Adipose tissue (tissue), 3 donors: ENCODE data around the gene PIRT. TPM values are rescaled to one million over a fixed set of nuclear protein-coding genes. Genes with fewer than 3 reads are reported as not detected.

Experiments used
- H3K27ac ChIP-seq: one replicate; pipeline ENCODE4 v1.5.1; 2013; ENCODE audit warnings: low read depth, low read length
- WGBS, 3 donors: extraction: QIAGEN DNeasy Blood & Tissue Kit; methylation state at CpG; one replicate each; pipeline ENCODE4 v1.1.7; 2013; 5-methylcytosine and 5-hydroxymethylcytosine counted together
- polyA plus RNA-seq, 3 donors: library from polyadenylated mRNA; stranded (reverse); fragments of 200-250 nt; gene quantifications; one replicate each; pipeline ENCODE4 v1.2.3, GENCODE V29; 2013
- donor health status: healthy with polysubstance abuse.
- donor health status: Bipolar disorder and iron deficiency.
- donor health status: healthy.

Gene PIRT
- polyA plus RNA-seq, 3 donors = 0.03 TPM; not detected in 2

DNA sequence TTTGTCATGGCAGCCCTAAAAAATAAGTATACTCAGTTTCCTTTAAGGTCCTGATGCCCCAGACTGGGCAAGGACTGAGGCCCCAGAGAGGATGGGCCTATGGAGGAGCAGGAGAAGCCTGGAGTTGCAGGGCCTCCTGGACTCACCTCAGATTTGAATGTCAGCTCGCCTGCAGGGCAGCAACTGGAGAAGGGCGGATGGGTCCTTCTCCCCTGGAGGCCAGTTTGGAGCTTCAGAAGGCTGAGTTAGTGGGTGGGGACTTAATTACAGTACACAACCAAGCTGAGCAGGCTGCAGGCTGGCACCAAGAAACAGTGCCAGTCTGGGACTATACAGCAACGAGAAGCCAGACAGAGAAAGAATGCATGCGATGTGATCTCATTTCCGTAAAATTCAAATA lies 6.2 kb downstream of the PIRT start:
- H3K27ac ChIP-seq = no peak overlapping the region
- WGBS, 3 donors = 90 to 96% (median 93%) methylated on average over 5 of the region's 5 CpGs

DNA sequence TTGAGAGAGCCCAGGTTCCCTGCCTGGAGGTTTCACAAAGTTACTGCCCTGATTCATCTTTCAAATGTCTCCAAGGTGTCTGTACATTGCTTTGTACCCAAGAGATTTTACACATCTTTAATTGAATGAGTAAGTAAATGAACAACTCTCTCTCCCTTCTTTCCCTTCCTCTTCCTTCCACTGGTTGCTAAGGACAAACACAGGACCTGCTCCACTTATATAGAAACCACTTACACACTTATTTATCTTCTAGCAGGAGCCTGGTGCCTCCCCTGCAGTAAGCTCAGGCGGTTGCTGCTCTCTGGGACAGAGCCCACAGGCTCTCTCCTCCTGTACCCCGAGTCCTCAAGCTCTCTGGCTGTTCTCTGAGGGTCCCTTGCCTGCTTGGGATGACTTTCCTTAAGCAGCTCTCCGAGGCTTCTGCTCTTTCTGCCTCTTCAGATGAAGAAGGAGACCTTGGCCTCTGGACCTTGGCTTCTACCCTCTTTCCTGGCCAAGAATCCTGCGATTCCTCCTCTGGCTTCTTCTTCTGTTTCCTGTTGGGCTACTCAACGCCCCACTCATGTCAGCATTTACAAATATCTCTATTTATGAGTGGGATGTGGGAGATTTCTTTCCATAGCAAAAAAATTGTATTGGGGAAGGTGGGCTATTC lies 9.9 kb downstream of the PIRT start:
- no peak overlapping the region for H3K27ac ChIP-seq
- WGBS, 3 donors = 63 to 75% (median 65%) methylated on average over 5 of the region's 5 CpGs

DNA sequence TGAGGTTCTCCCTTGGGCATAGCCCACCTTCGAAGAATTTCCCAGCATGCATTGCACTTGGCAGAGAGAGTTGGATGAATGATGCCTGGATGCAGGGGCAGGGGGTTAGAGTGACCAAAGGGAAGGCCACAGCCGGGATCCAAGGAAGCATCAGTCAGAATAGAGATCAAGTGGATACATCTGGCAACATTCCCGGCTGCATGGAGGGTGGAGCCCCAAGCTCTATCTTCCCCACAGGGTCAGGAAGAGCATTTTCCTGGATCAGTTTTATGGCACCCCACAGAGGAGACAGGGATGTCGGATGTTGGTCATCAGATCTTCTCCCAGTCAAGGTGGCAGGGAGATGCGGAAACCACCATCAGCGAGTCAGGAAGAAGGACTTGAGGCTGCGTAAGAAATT lies 13.0 kb downstream of the PIRT start:
- no peak overlapping the region for H3K27ac ChIP-seq
- whole genome bisulfite sequencing, 3 donors = 81 to 84% (median 82%) methylated on average over 7 of the region's 7 CpGs

DNA sequence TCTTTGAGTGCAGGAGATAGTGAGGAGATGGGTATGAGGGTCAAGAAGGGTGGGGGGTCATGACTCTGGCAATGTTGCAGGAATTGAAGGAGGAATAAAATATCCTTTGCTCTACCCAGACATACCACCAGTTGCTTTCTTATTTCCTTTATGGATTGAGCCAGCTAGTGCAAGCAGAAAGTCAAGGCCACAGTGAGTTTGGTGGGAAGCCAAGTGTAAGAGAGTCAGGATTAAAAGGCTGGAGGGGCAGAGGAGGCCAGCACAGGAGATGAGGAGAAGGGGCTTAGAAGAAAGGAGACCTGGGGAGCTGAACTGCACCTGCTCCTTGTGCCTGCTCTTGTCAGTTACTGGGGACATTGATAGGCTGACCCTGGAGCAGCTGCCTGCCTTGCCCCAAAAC lies 16.1 kb downstream of the PIRT start:
- H3K27ac ChIP-seq = no peak overlapping the region

DNA sequence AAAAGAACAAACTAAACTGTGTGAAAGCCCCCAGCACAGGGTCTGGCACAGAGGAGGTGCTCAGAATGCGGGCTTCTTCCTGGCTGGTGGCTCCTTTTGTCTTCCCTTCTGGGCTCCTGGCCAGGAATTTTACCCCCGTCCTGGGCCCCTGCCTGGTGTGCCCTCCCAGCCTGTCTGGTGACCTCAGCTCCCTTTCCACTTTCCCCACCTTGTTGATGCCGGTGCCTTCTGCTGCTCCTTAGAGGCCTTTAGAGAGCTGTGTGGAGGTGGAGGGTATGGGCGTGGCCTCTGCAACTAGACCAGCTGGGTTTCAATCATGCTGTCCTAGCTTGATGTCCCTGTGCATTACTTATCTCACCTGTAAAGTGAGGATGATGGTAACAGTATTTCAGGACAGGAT lies 16.8 kb downstream of the PIRT start:
- WGBS, 3 donors = 53 to 69% (median 56%) methylated on average over 4 of the region's 4 CpGs
- H3K27ac ChIP-seq = no peak overlapping the region

DNA sequence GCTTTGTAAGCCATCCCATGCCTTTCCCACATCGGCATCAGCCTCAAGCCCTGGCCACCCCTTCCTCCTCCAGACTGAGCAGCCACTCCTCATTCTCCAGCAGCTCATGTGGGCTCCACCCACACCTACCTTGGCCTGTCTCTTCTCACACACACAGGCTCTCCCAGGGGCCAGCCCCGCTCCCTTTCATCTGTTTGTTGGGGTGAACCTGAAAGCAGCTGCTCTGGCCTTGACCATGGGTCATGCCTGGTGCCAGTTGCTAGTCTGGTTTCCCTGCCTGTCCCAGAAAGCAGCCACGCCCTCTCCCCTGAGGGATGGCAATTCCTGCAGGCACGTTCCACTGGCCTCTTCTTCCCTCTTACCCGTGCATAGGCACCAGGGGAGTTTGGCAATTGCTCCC lies 22.6 kb downstream of the PIRT start:
- H3K27ac ChIP-seq = no peak overlapping the region
- WGBS, 3 donors = 70 to 75% (median 75%) methylated on average over 5 of the region's 5 CpGs

DNA sequence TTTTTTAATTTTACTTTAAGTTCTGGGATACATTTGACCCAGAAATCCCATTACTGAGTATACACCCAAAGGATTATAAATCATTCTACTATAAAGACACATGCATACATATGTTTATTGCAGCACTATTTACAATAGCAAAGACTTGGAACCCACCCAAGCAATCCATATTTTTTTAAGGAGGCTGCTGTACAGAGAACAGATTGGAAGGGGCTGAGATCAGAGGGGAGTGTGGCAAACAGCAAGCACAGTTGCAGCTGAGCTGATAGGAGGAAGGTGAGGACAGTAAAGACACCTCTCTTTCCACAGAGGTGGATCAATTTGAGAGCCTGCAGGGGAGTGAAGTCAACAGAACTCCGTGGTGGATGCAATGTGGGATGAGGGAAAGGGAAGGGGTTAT lies 23.8 kb downstream of the PIRT start:
- WGBS, 3 donors = 57 to 67% (median 65%) methylated on average over 1 of the region's 1 CpG
- no peak overlapping the region for H3K27ac ChIP-seq

DNA sequence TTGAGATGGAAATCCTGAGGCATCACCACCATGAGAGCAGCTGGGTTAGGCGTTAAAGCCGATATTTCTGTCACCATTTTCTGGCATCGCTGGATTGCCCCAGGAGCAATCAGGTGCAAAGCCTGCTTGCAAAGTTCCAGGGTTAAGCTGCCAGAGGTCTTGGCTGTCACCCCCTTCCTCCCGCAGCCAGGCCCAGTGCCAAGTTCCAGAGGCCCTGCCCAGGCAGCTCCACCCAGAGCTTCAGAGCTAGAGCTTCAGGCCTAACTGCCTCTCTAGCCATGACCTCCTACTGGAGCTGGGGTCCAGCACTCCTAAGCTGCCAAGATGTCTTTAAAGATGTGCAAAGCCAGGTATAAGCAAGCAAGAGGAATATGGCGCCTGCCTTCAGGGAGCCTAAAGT lies 25.2 kb downstream of the PIRT start:
- WGBS, 3 donors = 55 to 64% (median 64%) methylated on average over 5 of the region's 5 CpGs
- H3K27ac ChIP-seq = no peak overlapping the region

DNA sequence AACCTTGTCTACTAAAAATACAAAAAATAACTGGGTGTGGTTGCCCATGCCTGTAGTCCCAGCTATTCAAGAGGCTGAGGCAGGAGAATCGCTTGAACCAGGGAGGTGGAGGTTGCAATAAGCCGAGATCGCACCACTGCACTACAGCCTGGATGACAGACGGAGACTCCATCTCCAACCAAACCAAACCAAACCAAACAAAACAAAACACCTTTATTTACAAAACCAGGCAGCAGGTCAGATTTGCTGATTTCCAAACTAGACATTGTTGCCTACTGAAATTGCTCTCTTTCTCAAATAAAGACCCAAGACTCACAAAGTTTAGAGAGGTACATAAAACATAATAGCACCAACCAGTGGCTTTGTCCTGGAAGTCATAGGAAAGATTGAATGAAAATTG lies 28.3 kb downstream of the PIRT start:
- no peak overlapping the region for H3K27ac ChIP-seq
- WGBS, 3 donors = 95 to 98% (median 95%) methylated on average over 4 of the region's 4 CpGs

DNA sequence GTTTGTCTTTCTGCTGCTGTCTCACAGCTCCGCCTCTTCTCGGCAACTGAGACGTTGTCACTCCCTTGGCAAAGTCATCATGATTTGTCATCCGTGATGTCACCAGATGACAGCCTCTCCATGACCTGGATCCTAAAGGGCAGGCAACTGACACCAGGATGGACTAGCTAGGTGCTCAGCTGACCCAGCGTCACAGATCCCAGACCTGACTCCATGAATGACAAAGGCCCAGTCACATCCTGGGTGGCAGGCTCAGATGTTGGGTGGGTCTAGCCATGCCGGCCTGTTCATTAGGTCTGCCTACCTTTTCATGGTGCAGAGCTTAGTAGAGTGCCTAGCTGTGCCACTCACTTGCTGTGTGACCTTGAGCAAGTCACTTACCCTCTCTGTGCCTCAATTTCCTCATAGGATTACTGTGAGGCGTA lies 30.2 kb downstream of the PIRT start:
- WGBS, 3 donors = 82 to 84% (median 83%) methylated on average over 7 of the region's 7 CpGs
- no peak overlapping the region for H3K27ac ChIP-seq

DNA sequence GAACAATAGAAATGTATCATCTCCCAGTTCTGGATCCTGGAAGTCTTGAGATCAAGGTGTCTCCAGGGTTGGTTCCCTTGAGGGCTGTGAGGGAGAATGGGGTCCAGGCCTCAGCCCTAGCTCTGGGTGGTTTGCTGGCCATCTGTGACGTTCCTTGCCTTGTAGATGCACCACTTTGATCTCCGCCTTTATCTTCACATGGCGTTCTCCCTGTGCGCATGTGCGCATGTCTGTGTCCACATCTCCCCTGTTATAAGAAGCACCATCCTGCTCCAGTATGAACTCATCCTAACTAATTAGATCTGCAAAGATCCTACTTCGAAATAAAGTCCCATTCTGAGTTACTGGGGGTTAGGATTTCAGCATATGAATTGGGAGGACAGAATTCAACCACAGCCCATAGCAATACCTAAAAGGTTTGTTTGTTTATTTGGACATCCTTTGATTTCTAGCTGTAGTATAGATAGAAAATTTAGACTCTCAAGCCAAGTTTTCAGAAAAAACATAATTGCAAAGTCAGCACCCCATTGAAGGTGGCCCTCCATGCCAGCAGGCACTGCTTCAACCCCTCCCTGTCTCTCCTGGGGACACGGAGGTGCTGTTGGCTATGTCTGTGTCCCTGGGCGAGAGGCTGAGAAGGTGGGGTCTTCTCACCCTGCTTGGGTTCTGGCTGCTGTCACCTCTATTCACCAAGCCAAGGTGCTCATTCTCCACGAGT lies 31.2 kb downstream of the PIRT start:
- WGBS, 3 donors = 80 to 83% (median 82%) methylated on average over 9 of the region's 9 CpGs

DNA sequence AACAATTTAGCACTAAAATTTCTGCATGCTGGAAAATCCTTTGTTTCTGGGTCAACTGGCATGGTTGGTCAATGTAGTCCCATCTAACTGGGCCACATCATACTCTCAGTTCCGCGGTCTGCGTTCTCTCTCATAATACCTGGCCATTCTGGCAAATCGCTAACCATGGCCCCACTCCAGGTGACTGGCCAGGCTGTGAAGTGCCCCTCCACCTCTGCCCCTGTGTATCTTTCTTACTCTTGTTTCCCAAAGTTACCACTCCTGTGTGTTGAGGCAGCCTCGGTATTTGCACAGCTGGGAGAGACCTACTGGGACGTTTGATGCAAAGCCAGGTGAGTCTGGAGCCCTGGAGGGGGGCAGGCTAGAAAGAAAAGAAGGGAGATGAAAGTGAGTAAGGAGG lies 32.0 kb downstream of the PIRT start:
- WGBS, 3 donors = 61 to 91% (median 86%) methylated on average over 6 of the region's 6 CpGs
- no peak overlapping the region for H3K27ac ChIP-seq

More for the DNA sequence above, 31.2 kb downstream of the PIRT start:
- no peak overlapping the region for H3K27ac ChIP-seq

DNA sequence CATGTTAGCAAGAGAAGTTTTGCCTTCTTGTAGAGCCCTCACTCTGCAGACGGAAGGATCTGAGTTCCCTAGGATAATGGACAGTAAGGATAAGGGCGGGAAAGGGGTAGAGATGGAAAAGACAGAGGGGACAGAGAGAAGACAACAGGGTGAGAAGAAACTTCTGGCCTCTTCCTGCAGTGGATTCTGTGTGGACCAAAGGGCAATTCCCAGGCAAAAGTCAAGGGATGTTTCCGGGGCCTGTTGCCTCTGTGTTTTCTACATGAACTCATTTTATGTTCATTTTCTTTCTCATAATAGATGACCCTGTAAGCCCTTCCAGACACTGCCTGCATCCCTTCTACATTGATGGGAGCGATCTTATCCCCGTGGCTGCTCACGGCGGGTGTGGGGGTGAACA lies 33.3 kb downstream of the PIRT start:
- WGBS, 3 donors = 77 to 89% (median 86%) methylated on average over 7 of the region's 7 CpGs
- H3K27ac ChIP-seq = no peak overlapping the region

DNA sequence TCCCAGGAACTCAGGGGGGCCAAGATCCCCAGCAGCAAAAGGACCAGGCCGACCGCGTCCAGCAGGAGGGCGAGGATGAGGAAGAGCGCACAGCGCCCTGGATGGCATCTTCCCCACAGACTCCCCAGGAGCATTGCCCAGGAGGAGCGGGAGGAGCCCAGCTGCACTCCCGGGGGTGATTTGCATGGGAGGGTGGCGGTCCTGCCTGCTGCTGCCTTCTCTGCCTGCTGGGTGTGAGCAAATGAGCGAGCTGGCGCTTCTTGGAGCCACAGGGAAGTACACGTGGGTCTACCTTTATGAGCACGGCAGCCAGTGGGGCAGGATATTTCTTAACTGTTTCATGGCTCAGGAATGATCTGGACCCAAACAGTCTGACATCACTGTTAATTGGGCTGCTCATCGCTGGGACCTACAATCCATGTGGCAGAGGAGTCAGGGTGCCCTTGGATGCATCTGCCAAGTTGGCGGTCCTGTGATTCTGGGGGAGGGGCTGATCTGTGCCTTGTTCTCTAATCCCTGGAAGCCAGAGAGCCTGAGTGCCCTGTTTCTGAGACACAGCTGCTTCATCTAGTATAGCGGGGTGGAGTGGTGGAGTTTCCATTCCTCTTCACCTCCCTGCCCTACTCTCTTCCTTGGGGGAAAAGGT lies 33.9 kb downstream of the PIRT start, which contains the start of gene TMEM238L:
Gene TMEM238L, minus strand, starts transcription at position 270 of the 646 bp plus-strand sequence. Its CDS starts 136 bp downstream, at position 134.
- H3K27ac ChIP-seq = no peak within 1 kb of the TSS
- 80 to 85% (median 82%) methylated on average over 16 of the region's 16 CpGs for WGBS, 3 donors

DNA sequence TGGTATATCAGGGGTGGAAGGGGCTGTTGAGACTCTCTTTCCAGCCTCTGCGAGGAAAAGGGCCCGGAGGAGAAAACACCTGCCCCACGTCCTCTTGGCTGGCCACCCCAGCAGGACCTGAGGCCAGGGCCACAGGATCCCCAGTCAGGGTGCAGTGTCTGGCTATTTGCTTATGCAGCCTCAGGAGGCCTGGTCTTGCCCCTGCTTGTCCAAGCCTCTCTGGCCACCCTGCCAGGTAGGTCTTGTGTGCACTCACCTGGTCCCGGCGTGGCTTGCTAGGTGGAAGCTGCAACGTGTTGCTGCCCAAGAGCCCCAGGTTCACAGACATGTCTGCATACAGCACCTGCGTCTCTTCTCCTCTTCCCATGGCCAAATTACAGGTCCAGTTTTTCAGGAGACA lies 34.5 kb downstream of the PIRT start:
- no peak overlapping the region for H3K27ac ChIP-seq
- 88 to 94% (median 94%) methylated on average over 7 of the region's 7 CpGs for WGBS, 3 donors

DNA sequence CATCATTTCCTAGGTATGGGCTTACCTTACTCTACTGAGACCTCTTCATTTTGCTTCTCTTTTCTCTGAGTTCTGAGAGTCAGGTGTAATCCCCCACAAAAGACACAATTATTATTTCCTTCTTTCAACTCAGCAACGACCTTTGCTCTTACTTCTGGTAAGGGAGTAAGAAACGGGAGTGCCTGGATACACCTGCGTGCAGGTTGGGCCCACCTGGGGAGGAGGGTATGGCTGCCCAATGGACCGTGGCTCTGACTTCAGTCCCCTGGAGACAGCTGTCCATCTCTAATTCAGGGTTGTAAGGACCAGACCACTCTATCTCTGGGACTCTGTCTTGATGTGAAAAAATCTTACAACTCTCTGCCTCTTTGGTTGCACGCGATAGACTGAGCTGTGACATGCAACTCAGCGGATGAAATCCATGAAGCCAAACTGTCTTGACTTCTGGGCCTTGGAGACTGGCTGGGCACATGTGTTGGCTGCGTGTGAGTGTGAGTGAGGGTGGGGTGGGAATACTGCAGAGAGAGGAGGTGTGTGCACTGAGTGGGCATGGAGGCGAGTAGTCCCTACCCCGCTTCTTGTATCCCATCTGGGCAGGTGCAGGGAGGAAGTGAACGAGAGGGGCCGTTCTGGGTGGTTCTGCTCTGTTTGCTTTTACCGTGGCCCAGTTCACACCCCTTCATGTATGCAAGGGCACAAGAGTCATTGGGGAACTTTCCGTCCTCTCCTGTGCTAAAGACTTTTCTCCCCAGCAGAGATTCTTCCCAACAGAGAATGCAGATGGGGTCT lies 35.2 kb downstream of the PIRT start:
- WGBS, 3 donors = 76 to 88% (median 84%) methylated on average over 14 of the region's 14 CpGs
- no peak overlapping the region for H3K27ac ChIP-seq

DNA sequence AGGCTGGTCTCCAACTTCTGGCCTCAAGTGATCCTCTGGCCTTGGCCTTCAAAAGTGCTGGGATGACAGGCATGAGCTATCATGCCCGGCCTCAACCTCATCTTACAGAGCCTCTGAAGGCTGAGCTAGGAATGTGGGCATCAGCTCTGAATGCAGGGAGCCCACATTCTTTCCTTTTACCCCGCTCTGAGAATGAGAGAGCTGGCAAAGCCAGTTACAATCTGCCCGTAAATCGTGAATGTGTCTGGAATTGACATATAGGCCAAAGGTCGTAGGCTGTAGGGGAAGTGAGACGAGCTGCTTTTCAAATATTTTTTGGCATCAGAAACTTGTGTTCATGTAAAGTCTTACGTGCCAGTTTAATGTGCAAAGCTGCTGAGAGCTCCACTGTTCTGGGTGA lies 38.5 kb downstream of the PIRT start:
- H3K27ac ChIP-seq = no peak overlapping the region
- 20 to 57% (median 53%) methylated on average over 7 of the region's 7 CpGs for WGBS, 3 donors

DNA sequence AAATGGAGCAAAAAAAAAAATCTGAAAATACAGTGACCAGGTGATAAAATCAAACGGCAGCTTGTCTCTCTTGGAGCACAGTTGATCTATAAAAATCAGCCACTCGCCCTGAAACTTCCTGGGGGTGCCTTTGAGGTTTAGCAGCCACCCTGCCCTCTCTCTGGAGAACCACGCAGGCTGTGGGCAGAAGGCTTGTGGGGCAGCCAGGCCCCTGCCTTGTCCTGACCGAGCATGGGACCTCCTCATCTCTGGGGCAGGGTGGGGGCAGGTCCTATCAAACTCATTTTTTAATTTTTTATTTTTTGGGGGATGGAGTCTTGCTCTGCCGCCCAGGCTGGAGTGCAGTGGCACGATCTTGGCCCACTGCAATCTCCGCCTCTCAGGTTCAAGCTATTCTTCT lies 39.0 kb downstream of the PIRT start:
- H3K27ac ChIP-seq = no peak overlapping the region
- 64 to 73% (median 64%) methylated on average over 7 of the region's 7 CpGs for WGBS, 3 donors

DNA sequence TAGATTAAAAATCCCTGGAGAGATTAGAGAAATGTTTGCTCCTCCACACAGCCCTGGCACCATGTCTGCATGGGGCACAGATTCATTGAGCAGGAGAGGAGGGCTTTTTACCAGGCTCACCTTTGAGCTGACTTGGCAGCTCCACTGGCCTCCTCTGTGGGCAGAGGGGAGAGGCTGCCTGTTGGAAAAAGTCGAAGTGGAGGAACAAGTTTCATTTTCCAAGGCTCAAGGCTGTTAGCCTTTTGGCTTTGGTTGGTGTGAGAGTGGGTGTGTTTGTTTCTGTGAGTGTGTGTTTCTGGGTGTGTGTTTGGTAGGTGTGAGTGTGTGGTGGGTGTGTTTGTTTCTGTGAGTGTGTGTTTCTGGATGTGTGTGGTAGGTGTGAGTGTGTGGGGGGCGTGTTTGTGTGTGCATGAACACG lies 39.5 kb downstream of the PIRT start:
- 23 to 38% (median 36%) methylated on average over 3 of the region's 3 CpGs for WGBS, 3 donors
- no peak overlapping the region for H3K27ac ChIP-seq
